SJCRH30 (cell line): Measurements from ENCODE around the gene TLK2. TPM values are rescaled to one million over a fixed set of nuclear protein-coding genes. Genes with fewer than 3 reads are reported as not detected.
"Not testable (repeated sequence)": the region's sequence is repeated elsewhere in the genome, so short reads cannot be mapped to it uniquely, and the experiment has no call there.

Source experiments
- DNase-seq, 2 experiments: peaks; one replicate each; pipeline ENCODE4 v3.0.0-alpha.2; 2015 to 2020
- H3K27ac ChIP-seq: fragments of 250-450 bp; sonication (Bioruptor Pico); 2 replicates; pipeline ENCODE4 v1.5.1; 2020; ENCODE audit warnings: mild to moderate bottlenecking, moderate library complexity
- H3K27me3 ChIP-seq: fragments of 250-450 bp; sonication (Bioruptor Pico); 2 replicates; pipeline ENCODE4 v1.5.1; 2020; ENCODE audit warnings: mild to moderate bottlenecking, moderate library complexity
- H3K36me3 ChIP-seq: fragments of 250-450 bp; sonication (Bioruptor Pico); 2 replicates; pipeline ENCODE4 v1.5.1; 2020; ENCODE audit warnings: mild to moderate bottlenecking, moderate library complexity
- H3K4me1 ChIP-seq: fragments of 250-450 bp; sonication (Bioruptor Pico); 2 replicates; pipeline ENCODE4 v1.5.1; 2020; ENCODE audit warnings: mild to moderate bottlenecking, moderate library complexity
- H3K4me3 ChIP-seq: fragments of 250-450 bp; sonication (Bioruptor Pico); 2 replicates; pipeline ENCODE4 v1.5.1; 2020; ENCODE audit warnings: mild to moderate bottlenecking, moderate library complexity
- H3K9me3 ChIP-seq: fragments of 250-450 bp; sonication (Bioruptor Pico); replicated peaks from 2 replicates; pipeline ENCODE4 v1.5.1; 2020; ENCODE audit warnings: mild to moderate bottlenecking, moderate library complexity
- total RNA-seq: library from RNA; depleted of rRNA; stranded (reverse); fragments of >200 nt; shearing (Covaris generic); gene quantifications from 2 replicates; pipeline ENCODE4 v1.2.3, GENCODE V29; 2014

The TLK2 gene
- total RNA-seq, 1 experiment from 2014 or later, result 59.5 TPM

- not testable (repeated sequence) for H3K27me3 ChIP-seq, H3K4me3 ChIP-seq, DNase-seq, H3K27ac ChIP-seq, H3K4me1 ChIP-seq, H3K36me3 ChIP-seq, H3K9me3 ChIP-seq
Measured at GRCh38 chr17:62473030-62473982, 5.3 kb upstream of the TLK2 start.

GRCh38 chr17:62477111-62477510, 1.5 kb upstream of the TLK2 start:
- not testable (repeated sequence) for H3K4me1 ChIP-seq, H3K9me3 ChIP-seq, H3K36me3 ChIP-seq, H3K27ac ChIP-seq, DNase-seq, H3K27me3 ChIP-seq
- peak overlapping the region; percentile 100 for H3K4me3 ChIP-seq

DNA sequence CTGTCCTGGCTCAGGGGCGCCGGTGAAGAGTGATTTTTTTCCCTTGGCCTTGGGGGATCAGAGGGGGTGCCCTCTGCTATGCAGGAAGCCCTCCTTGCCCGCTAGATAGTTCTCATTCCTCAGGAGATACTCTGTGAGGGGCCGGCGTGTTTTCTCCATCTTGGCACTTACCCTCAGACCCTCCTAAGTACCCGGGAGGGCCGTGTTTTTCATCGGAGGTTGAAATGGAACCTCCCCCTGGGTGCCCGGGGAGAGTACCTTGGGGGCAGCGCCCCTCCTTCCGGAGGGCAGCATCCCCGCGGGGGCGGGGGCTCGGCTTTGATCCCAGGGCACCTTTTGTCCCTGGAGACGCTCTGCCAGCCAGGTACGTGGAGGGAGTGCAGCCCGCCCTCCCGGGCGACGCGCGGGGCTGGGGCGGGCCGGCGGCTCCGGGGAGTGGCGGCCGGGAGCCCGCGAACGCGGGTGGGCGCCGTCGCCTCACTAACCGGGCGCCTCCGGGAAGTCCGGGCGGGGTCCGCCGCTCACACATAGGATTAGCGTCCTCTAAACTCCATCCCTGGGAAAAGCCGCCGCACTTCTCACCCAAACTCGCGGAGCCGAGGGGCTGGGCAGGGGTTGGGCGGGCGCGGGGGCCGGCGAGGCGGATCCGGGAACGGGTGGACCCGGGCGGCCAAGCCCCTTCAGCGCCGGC, 762 bp upstream of the TLK2 start:
- H3K4me1 ChIP-seq, H3K9me3 ChIP-seq, H3K36me3 ChIP-seq, H3K27me3 ChIP-seq: not testable (repeated sequence)
- Histone ChIP-seq H3K4me3 (peak overlapping the region; percentile 100), H3K27ac (peak overlapping the region; percentile 27; the same call in 1 of the 2 replicates)
- DNase-seq, result peak; percentile 24 to 36

GRCh38 chr17:62478880-62479638, 434 bp downstream of the TLK2 start:
- H3K9me3 ChIP-seq, H3K4me1 ChIP-seq, H3K36me3 ChIP-seq, H3K27me3 ChIP-seq: not testable (repeated sequence)
- Histone ChIP-seq H3K27ac (peak overlapping the region; percentile 98), H3K4me3 (peak overlapping the region; percentile 100)
- peak; percentile 42 to 54 for DNase-seq

DNA sequence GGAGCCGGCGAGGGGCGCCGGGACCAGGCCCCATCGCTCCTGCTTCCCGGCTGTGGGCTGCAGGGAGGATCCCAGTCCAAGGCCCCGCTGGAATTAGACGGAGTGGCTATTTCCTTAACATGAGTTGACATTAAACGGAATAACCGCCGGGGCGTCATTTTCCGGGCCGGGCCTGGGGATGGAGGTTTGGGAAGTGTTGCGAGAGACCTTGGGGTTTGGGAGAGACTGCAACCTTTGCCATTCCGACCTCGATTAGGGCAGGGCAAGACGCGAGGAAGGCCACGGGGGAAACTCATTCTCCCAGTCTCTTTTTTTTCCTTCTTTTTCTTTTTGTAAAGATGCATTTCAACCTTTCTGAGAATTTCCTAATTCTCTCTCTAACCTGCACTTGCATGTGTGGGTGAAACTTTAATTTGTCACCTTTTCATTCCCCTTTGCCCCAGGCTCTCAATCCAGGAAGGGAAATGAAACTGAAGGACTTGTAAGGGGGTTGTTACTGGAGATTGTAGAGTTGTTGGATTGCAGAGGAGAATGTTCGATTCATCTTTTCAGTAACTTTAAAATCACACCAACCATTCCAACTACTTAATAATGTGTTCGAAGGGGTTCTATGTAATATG, 1.1 kb downstream of the TLK2 start:
- DNase-seq, result peak; percentile 46 to 61
- peak overlapping the region; percentile 100 for H3K4me3 ChIP-seq
- H3K27me3 ChIP-seq, H3K9me3 ChIP-seq, H3K4me1 ChIP-seq, H3K36me3 ChIP-seq: not testable (repeated sequence)
- H3K27ac ChIP-seq, result peak overlapping the region; percentile 98

DNA sequence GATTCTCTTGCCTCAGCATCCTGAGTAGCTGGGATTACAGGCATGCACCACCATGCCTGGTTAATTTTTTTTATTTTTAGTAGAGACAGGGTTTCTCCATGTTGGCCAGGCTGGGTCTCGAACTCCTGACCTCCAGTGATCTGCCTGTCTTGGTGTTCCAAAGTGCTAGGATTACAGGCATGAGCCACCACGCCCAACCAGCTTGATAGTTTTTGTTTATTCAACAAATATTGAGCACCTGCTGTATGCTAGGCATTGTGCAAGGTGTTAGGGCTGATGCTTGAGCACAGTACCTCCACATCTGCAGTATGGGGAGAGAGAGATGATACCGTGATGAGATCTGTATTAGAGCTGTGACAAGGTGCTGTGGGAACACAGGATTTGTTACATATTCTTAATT, 3.9 kb downstream of the TLK2 start:
- not testable (repeated sequence) for DNase-seq, H3K36me3 ChIP-seq, H3K4me3 ChIP-seq

DNA sequence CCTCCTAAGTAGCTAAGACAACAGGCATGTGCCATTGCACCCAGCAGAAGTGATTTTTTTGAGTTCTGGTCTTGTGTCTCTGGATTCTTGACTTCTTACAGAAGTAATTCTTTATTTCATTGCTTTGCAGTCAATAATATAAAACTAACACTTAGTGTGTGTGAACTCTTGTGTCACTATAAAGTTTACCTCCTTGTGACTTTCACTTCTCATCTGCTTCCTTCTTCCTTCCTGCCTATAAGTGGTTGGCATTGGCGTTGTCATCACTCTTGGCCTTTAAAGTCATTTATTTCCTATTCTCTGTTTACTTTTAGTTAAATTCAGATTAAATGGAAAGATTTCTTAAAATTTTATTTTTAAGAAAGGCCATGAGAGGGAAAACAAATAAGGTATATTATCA, 12.4 kb downstream of the TLK2 start:
- H3K27ac ChIP-seq, H3K4me1 ChIP-seq, H3K4me3 ChIP-seq, DNase-seq, H3K9me3 ChIP-seq, H3K27me3 ChIP-seq: not testable (repeated sequence)
- H3K36me3 ChIP-seq, result peaks cover 12% of the 10 kb centered on the region; the same call in 1 of the 2 replicates

More for the DNA sequence above, 3.9 kb downstream of the TLK2 start:
- H3K4me1 ChIP-seq, H3K9me3 ChIP-seq, H3K27ac ChIP-seq, H3K27me3 ChIP-seq: not testable (repeated sequence)

- not testable (repeated sequence) for DNase-seq, H3K27ac ChIP-seq, H3K27me3 ChIP-seq, H3K9me3 ChIP-seq, H3K4me3 ChIP-seq, H3K4me1 ChIP-seq
- H3K36me3 ChIP-seq, result peaks cover 12% of the 10 kb centered on the region; the same call in 1 of the 2 replicates
Measured at GRCh38 chr17:62493049-62493655, 14.5 kb downstream of the TLK2 start.

DNA sequence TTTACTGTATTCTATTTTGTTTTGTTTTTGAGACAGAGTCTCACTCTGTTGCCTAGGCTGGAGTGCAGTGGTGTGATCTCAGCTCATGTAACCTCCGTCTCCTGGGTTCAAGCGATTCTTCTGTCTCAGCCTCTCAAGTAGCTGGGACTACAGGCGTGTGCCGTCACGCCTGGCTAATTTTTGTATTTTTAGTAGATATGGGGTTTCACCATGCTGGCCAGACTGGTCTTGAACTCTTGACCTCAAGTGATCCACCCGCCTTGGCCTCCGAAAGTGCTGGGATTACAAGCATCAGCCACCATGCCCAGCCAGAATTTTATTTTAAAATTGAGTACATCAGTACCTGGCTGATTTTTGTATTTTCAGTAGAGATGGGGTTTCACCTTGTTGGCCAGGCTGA, 15.4 kb downstream of the TLK2 start:
- H3K4me3 ChIP-seq, H3K4me1 ChIP-seq, H3K27me3 ChIP-seq, H3K27ac ChIP-seq, H3K9me3 ChIP-seq, DNase-seq: not testable (repeated sequence)
- peaks cover 12% of the 10 kb centered on the region; the same call in 1 of the 2 replicates for H3K36me3 ChIP-seq

- DNase-seq, H3K27ac ChIP-seq: not testable (repeated sequence)
Measured at GRCh38 chr17:62496344-62496743, 17.7 kb downstream of the TLK2 start.

GRCh38 chr17:62498796-62499195, 20.2 kb downstream of the TLK2 start:
- H3K9me3 ChIP-seq, H3K36me3 ChIP-seq, H3K27me3 ChIP-seq, H3K27ac ChIP-seq, H3K4me3 ChIP-seq, H3K4me1 ChIP-seq: not testable (repeated sequence)
- DNase-seq, result peak; percentile 10 to 11

More at GRCh38 chr17:62496344-62496743, 17.7 kb downstream of the TLK2 start:
- H3K27me3 ChIP-seq, H3K4me1 ChIP-seq, H3K36me3 ChIP-seq, H3K9me3 ChIP-seq, H3K4me3 ChIP-seq: not testable (repeated sequence)

DNA sequence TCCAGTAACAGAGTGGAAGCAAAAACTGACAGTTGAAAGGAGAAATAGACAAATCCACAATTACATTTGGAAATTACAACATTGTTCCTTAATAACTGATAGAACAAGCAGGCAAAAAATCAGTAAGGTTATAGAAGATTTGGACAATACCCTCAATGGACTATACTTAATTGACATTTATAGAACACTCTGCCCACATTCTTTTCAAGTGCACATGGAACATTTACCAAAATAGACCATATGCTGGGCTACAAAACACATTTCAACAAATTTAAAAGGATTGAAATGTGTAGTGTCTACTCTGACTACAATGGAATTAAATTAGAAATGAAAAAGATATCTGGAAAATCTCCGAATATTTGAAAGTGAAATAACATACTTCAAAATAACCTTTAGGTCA, 21.8 kb downstream of the TLK2 start:
- not testable (repeated sequence) for H3K36me3 ChIP-seq, H3K27ac ChIP-seq, H3K27me3 ChIP-seq, DNase-seq, H3K4me1 ChIP-seq, H3K9me3 ChIP-seq, H3K4me3 ChIP-seq

DNA sequence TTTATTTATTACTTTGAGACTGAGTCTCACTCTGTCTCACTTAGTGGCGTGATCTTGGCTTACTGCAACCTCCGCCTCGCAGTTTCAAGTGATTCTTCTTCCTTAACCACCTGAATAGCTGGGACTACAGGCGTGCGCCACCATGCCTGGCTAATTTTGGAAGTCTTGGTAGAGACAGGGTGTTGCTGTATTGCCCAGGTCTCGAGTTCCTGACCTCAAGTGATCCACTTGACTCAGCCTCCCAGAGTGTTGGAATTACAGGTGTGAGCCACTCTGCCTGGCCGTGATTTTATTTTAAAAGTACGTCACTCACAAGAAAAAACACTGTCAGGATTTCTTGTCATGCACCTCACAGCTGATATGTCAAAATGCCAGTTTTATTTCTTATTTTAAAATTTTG, 26.2 kb downstream of the TLK2 start:
- H3K4me3 ChIP-seq, DNase-seq, H3K36me3 ChIP-seq, H3K9me3 ChIP-seq, H3K27me3 ChIP-seq, H3K4me1 ChIP-seq, H3K27ac ChIP-seq: not testable (repeated sequence)

DNA sequence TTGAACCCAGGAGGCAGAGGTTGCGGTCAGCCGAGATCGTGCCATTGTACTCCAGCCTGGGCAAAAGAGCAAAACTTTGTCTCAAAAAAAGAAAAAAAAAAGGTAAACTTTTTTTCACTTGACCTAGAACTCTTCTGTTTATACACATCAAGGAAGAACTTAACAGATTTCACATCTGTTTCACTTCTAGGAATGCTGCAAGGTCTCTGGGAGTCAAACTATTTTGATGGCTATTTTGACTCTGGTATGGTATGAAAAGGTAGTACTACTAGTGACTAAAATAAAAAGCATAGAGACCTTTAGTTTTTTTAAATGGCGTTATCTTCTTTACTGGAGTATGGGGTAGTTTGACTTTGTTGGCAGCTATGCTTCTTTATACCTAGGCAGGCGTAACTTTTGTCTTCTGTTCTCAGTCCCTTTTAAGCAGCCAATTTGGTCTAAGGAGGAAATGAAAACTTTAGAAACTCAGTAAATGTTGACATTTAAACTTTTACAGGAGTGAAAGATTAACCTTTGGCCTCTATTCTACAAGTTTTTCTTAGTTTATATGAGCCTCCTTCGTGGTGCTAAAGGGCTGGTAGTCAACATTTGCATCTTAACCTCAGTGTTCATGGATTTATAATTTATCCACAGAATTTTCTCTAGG, 28.7 kb downstream of the TLK2 start:
- not testable (repeated sequence) for H3K9me3 ChIP-seq

More for the DNA sequence above, 28.7 kb downstream of the TLK2 start:
- not testable (repeated sequence) for H3K27me3 ChIP-seq, H3K4me3 ChIP-seq, H3K4me1 ChIP-seq, DNase-seq, H3K36me3 ChIP-seq, H3K27ac ChIP-seq
